HG03159 (cell line): ENCODE measurements around the gene SULT1A4.
"Not testable (repeated sequence)": the region's sequence is repeated elsewhere in the genome, so short reads cannot be mapped to it uniquely, and the experiment has no call there.

Source experiments
- ATAC-seq: cut with Tn5 transposase; IDR thresholded peaks from one replicate; pipeline ENCODE4 v1.9.1; 2021; ENCODE audit warnings: mild to moderate bottlenecking, moderate library complexity; ENCODE audit not compliant: unreplicated experiment

SULT1A4 gene

DNA sequence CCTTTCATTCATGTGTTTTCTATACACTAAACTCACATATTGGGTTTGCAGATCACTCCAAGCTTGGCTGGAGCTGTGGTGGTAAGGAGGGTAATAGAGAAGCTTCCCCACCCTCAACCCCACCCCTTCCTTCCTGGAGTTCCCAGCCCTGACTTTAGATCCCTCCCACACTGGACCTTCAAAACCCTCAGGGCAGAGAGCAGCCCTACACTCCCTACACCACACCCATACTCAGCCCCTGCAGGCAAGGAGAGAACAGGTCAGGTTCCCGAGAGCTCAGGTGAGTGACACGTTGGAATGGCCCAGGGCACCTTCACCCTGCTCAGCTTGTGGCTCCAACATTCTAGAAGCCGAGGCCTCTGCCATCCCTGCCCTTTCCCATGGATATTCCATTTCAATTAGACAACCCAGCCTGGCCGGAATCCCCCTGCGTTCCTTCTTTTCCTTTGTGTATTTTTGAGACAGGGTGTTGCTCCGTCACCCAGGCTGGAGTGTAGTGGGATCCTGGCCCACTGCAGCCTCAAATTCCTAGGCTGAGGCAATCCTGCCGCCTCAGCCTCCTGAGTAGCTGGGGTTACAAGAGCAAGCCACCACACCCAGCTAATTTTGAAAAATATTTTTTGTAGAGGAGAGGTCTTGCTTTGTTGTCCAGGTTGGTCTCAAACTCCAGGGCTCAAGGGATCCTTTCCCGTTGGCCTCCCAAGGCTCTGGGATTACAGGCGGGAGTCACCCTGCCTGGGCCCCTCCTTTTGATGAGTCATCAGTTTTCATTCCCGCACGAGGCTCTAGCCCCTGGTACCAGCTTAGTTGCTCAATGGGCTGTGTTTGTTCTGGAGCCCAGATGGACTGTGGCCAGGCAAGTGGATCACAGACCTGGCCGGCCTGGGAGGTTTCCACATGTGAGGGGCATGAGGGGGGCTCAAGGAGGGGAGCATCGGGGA lies at the start of gene SULT1A4:
TSS of gene SULT1A4 (plus strand) at position 208 of the 941 bp plus-strand sequence. CDS start 1,473 bp downstream, outside the sequence.
- ATAC-seq: not testable (repeated sequence)

DNA sequence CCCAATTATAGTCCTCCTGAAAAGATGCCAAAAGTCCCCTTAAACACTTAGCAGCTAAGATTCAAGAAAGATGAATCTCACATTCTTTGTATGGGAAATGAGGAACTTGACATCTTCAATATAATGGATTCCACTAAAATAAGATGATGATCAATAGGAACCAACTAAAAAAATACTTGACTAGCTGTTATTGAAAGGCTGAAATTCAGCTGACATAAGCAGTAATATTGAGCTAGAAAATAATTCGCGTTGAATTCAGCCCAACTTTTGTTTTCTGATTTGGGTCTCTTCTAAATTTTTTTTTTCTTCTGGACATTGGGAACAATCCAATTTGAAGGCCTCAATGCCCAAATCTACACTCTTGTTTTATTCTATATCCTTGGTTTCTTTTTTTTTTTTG lies 36.1 kb upstream of the SULT1A4 start:
- not testable (repeated sequence) for ATAC-seq

DNA sequence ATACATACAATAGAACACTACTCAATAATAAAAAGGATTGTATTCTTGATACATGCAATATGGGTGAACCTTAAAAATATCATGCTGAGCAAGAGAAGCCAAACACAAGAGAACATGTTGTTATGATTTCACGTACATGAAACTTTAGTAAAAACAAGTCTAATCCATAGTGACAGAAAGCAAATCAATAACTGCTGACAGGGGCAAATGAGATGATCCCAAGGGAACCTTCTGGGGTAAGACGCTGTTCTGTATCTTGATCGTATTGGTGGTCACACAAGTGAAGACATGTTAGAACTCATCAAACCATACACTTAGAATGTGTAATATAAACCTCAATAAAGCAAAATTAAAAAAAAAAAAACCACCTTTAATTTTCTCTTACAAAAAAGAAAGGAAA lies 34.3 kb upstream of the SULT1A4 start:
- ATAC-seq: not testable (repeated sequence)

- peak; percentile 16 for ATAC-seq
These were observed 6.0 kb upstream of the SULT1A4 start for GRCh38 chr16:29453754-29454153.

GRCh38 chr16:29454269-29454668 lies 5.4 kb upstream of the SULT1A4 start, which contains the start of the genes BOLA2 and SLX1B:
Gene BOLA2 (minus strand): TSS chr16:29454351. CDS start chr16:29454253, 98 bp downstream.
Gene SLX1B (plus strand): TSS chr16:29454533.
- ATAC-seq: peak; percentile 85

DNA sequence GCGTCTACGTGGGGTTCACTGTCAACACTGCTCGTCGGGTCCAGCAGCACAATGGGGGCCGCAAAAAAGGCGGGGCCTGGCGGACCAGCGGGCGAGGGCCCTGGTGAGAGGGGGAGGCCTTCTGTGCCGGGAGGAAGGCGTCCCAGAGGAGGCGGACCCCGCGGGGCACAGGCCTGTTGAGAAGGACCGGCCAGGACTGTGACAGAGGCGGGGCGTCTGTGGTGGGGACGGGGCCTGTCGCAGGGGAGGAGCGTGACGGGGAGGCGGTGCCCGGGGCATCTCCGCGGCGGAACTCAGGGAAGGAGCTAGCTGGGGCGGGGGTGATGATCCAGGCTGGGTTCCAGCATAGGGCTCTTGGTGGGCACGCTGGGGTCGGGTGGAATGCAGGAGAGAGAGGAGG lies 4.9 kb upstream of the SULT1A4 start:
- peak; percentile 56 for ATAC-seq

DNA sequence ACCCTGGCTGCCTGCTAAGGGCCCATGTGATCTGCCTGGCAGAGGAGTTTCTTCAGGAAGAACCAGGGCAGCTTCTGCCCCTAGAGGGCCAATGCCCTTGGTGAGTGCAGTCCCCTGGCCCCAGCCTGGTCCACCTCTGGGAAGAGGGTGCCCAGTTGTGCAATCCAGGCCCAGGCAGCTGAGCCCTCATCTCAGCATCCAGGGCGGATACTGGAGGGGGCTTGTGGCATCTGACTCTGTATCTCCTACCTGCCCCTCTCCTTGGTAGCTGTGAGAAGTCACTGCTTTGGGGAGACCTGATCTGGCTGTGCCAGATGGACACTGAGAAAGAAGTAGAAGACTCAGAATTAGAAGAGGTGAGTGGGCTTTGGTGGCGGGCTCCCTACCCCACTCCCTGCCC lies 2.1 kb upstream of the SULT1A4 start:
- not testable (repeated sequence) for ATAC-seq

DNA sequence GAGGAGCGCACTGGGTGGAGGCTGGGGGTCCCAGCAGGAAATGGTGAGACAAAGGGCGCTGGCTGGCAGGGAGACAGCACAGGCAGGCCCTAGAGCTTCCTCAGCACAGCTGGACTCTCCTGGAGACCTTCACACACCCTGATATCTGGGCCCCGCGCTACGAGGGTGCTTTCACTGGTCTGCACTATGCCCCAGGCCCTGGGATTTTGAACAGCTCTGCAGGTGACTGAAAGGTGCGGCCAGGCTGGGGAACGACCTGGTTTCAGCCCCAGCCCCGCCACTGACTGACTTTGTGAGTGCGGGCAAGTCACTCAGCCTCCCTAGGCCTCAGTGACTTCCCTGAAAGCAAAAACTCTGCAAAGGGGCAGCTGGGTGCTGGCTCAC lies 926 bp downstream of the SULT1A4 start:
- not testable (repeated sequence) for ATAC-seq

DNA sequence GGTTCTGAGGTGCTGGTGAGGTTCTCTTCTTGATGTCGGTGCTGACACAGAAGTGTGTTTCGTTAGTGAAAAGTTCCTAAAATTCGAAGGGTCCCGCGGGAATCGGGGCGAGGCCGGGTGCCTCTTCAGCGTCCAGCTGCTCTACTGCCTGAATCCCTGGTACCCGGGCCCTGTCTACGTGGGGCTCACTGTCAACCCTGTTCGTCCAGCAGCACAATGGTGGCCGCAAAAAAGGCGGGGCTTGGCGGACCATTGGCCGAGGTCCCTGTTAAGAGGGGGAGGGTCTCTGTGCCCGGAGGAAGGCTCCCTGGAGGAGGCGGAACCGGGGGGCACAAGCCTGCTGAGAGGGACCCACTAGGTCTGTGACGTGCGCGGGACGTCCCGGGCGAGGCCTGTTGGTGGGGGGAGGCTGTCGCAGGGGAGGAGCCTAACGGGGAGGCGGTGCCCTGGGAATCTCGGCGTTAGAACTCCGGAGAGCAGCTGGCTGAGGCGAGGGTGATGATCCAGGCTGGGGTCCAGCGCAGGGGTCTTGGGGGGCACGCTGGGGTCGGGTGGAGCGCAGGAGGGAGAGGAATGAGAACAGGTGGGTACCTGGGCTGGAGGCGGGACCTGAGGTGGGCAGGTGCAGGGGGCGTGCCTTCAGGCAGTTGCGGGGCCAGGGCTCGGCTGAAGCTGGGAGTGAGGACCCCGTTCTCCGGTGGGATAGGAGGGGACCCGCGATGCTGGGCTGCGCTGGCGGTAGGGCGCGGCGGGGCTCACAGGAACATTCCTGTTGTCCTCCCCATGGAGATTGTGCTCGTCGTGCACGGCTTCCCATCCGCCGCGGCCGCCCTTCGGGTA lies 6.5 kb downstream of the SULT1A4 start:
- not testable (repeated sequence) for ATAC-seq

DNA sequence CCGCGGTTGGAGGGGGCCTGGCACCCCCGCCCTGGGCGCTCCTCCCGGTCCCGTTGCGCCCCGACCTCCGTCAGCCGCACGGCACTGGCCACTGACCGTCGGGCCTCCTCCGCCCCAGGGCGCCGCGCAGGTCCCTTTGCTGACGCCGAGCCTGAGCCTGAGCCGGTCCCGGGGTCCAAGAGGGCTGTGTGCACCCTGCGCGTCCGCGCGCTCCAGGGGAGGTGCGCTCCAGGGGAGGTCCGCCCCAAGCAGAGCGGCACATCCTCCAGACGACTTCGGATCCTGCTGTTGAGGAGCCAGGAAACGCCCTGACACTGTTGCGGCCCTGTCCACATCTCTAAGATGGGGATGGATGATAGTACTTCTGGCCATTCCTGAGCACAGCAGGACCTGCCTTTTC lies 7.2 kb downstream of the SULT1A4 start:
- ATAC-seq: not testable (repeated sequence)

- not testable (repeated sequence) for ATAC-seq
These were observed 8.1 kb downstream of the SULT1A4 start for GRCh38 chr16:29467654-29468366.

DNA sequence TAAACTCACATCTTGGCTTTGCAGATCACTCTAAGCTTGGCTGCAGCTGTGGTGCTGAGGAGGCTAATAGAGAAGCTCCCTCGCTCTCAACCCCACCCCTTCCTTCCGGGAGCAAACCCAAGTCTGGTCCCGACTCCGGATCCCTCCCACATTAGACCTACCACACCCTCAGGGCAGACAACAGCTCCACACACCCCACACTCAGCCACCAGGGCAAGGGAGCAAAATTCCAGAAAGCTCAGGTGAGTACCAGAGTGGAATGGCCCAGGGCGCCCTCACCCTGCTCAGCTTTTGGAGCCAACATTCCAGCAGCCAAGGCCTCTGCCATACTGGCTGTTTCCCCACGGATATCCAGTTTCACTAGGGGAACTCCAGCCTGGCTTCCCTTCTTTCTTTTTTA lies 9.9 kb downstream of the SULT1A4 start:
- not testable (repeated sequence) for ATAC-seq

GRCh38 chr16:29472065-29472464 lies 12.4 kb downstream of the SULT1A4 start:
- ATAC-seq: not testable (repeated sequence)

DNA sequence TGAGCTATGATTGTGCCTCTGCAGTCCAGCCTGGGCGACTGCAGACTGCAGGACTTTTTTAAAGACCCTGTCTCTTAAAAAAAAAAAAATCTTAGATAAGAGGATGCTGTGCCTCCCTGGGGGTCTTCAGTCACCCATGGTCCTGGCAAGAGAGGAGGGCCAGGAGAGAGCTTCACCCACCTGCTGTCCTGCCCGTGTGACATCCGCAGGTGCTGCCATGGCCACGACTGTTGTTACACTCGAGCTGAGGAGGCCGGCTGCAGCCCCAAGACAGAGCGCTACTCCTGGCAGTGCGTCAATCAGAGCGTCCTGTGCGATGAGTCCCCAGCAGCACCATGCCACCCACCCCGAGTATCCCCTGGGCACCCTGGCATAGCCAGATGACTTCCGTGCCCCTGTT lies 22.6 kb downstream of the SULT1A4 start:
- not testable (repeated sequence) for ATAC-seq

- not testable (repeated sequence) for ATAC-seq
These were observed 46.6 kb downstream of the SULT1A4 start, which contains the start of gene NPIPB12 for GRCh38 chr16:29506308-29506707. Gene NPIPB12 (minus strand): TSS chr16:29506408.
